NCI-H128 (cell line): ENCODE measurements around the gene KCNF1.
"Not testable (repeated sequence)": the region's sequence is repeated elsewhere in the genome, so short reads cannot be mapped to it uniquely, and the experiment has no call there.

ENCODE experiments used
- DNase-seq: peaks from one replicate; lab custom pipeline; 2025; ENCODE audit not compliant: unreplicated experiment; lab: John Stamatoyannopoulos, UW

Gene KCNF1

GRCh38 chr2:10935953-10936942 is 24.5 kb downstream of the KCNF1 start:
- no peak for DNase-seq

DNA sequence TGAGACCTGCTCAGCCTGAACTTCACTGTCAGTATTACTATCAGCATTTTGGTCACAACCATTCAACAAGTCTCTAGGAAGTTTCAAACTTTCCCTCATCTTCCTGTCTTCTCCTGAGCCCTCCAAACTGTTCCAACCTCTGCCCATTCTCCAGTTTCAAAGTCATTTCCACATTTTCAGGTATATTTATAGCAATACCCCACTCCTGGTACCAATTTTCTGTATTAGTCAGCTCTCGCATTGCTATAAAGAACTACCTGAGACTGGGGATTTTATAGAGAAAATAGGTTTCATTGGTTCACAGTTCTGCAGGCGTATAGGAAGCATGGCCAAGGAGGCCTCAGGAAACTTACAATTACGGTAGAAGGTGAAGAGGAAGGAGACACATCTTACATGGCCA is 27.3 kb downstream of the KCNF1 start:
- no peak for DNase-seq

DNA sequence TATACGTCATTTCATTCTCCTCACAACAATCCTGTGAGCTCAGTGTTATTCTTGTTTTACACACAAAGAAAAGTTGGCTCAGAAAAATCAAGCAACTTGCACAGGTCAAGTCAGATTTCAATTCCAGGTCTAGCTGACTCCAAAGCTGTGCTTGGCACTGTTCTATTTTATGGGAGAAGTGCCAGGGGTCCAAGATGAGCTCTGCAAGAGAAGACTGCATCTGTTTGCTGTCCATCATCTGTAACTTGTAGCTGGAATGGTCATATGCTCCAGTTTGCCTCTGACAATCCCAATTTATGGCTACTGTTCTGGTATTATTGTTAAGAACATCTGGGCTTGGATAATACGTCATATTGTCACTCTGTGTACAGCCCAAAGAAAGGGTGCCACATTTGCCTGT is 28.9 kb downstream of the KCNF1 start:
- no peak for DNase-seq

GRCh38 chr2:10941383-10941782 is 29.6 kb downstream of the KCNF1 start:
- DNase-seq, result no peak

- no peak for DNase-seq
Observed at GRCh38 chr2:10944799-10945198, 33.1 kb downstream of the KCNF1 start.

DNA sequence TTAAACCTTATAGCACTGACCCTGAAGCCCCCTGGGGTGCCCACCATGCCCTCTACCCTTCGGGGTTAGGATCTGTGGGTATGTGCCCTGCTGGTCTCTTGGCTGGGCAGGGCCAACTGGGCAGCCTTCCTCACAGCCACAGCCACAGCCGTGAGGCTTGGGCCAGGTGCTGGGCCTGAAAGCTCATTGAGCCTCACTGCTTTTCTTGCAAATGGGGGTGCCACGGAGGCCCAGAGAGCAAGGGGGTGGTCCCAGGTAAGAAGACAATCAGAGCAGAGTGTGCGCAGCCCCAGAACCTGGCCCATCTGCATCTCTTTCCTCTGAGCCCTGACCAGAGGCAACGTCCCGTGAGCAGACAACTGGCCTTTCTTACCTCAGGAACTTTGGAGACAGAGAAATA is 34.7 kb downstream of the KCNF1 start:
- DNase-seq, result no peak

DNA sequence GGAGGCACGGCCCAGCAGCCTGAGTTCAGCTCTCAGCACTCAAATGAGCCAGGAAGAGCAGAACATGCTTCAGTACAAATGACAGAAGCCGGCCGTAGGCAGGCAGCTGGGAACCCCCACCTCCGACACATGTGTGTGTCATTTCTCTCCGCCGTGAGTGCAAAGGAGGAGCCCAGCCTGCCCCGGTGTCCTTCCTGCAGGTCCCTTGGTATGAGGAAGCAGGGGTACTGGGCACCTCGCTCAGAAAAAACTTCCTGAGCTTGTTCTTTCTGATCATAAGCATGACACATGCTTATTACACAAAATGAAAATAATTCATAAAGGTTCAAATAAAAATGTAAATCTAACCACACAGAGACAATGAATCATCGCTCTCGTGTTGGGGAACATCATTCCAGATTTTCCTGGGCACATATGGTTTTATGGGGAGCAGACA is 35.3 kb downstream of the KCNF1 start:
- DNase-seq, result no peak

- no peak for DNase-seq
Observed at GRCh38 chr2:10947446-10948187, 35.9 kb downstream of the KCNF1 start.

DNA sequence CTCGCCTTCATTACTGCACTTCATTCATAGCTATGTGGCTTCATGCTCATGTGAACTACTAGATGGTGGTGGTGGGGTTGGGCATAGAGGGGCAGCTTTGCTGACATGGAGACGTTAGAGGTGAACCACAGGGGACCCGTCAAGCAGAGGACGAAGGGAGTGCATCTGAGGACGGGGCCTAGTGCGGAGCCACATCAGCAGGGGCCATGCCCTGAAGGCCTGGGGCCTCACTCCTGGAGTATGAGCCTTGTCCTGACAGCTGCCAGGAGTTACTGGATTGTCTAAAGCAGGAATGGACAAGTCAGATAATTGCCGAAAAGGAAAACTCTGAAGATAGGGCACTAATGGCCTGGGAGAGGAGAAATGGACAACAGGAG is 36.4 kb downstream of the KCNF1 start:
- no peak for DNase-seq

GRCh38 chr2:10948606-10949230 is 37.0 kb downstream of the KCNF1 start:
- no peak for DNase-seq

GRCh38 chr2:10949835-10950234 is 38.1 kb downstream of the KCNF1 start:
- DNase-seq, result no peak

- DNase-seq, result no peak
Observed at GRCh38 chr2:10951558-10952414, 40.1 kb downstream of the KCNF1 start.

- DNase-seq, result no peak
Observed at GRCh38 chr2:10954416-10954815, 42.7 kb downstream of the KCNF1 start.

GRCh38 chr2:10954856-10955818 is 43.4 kb downstream of the KCNF1 start:
- no peak for DNase-seq

DNA sequence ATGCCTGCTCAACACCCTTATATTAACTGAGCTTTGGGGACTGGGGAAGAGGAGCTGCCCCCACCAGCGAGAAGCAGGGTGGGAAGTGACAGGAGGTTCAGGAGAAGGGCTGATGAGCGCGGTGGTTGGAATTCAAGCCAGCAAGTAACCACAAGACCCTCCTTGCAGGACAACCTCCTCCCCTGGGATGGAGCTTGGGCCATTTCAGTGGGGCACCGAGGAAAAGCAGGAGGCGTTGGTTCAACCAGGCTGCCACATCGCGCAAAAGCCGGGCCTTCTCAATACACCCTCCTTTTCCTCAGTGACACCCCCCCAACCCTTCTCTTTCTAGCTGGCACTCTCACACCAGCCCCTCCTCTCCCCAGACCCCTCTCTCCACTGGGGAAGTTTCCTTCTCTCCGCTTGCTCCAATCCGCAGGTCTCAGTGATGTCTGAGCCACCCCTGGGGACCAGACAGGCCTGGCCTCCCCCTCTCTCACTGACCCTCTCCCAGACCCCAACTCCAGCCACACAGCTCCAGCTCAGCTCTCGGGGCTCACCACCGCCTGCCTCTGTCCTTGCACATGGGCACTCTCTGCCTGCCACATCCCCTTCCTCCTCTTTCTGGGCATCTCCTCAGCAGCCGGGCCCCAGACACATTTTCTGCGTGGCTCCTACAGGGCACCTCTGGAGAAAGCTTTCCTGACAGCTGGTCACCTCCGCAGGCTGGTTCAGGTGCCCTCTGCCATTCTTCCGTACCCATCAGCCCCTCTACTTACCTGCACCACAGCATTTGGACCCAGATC is 44.5 kb downstream of the KCNF1 start:
- DNase-seq, result no peak

- DNase-seq, result no peak
Observed at GRCh38 chr2:10957391-10957790, 45.7 kb downstream of the KCNF1 start.

GRCh38 chr2:10958452-10958851 is 46.7 kb downstream of the KCNF1 start:
- DNase-seq, result not testable (repeated sequence)

GRCh38 chr2:10960606-10961489 is 49.1 kb downstream of the KCNF1 start:
- no peak for DNase-seq
